IMR-90 (cell line): ENCODE measurements around the gene PDE11A. TPM values are rescaled to one million over a fixed set of nuclear protein-coding genes. Genes with fewer than 3 reads are reported as not detected.

Experiments
- ATAC-seq: fragments of 200-7000 bp; cut with Tn5 transposase; 2 replicates; pipeline ENCODE4 v1.9.1; 2020; ENCODE audit warnings: low read depth, mild to moderate bottlenecking, moderate library complexity
- BruUV-seq: library from RNA; stranded (reverse); fragments of 400-500 nt; replicated peaks from 2 replicates; lab custom pipeline; 2021; lab: Mats Ljungman, UMichigan
- CTCF ChIA-PET: fragments of 300-600 bp; formaldehyde crosslinking; extraction: SDS; loops from one replicate; lab custom pipeline; 2021; ENCODE audit warnings: antibody characterized with exemption; lab: Yijun Ruan, JAX
- POLR2A ChIA-PET: fragments of 300-600 bp; sonication (Branson Sonifier 250); formaldehyde crosslinking; loops from one replicate; lab custom pipeline; 2022; ENCODE audit warnings: antibody characterized with exemption; ENCODE audit not compliant: unreplicated experiment; lab: Charles Lee
- DNase-seq: peaks from one replicate; pipeline ENCODE4 v3.0.0; 2013
- H2AFZ ChIP-seq: replicated peaks from 2 replicates; pipeline ENCODE3; 2013; ENCODE audit warnings: low read length, mild to moderate bottlenecking; ENCODE audit not compliant: poor library complexity
- H2AK5ac ChIP-seq: 2 replicates; pipeline ENCODE4 v1.6.1; 2013; ENCODE audit warnings: low read depth, low read length, inconsistent platforms
- H2AK9ac ChIP-seq: replicated peaks from 2 replicates; pipeline ENCODE3; 2013; ENCODE audit warnings: mild to moderate bottlenecking, low read depth, low read length, moderate library complexity; ENCODE audit not compliant: poor library complexity
- H2BK120ac ChIP-seq: 2 replicates; pipeline ENCODE4 v1.6.1; 2013; ENCODE audit warnings: low read depth, low read length, inconsistent platforms
- H2BK15ac ChIP-seq: 3 replicates; pipeline ENCODE4 v1.6.1; 2013; ENCODE audit warnings: low read depth, low read length, inconsistent platforms
- H2BK20ac ChIP-seq: 2 replicates; pipeline ENCODE4 v1.6.1; 2013; ENCODE audit warnings: low read depth, mild to moderate bottlenecking, inconsistent platforms, low read length, moderate library complexity
- H2BK5ac ChIP-seq: 2 replicates; pipeline ENCODE4 v1.6.1; 2013; ENCODE audit warnings: mild to moderate bottlenecking, low read depth, low read length, inconsistent platforms; ENCODE audit not compliant: poor library complexity, severe bottlenecking
- H3K14ac ChIP-seq: replicated peaks from 2 replicates; pipeline ENCODE4 v1.6.1; 2013; ENCODE audit warnings: low read depth, low read length, inconsistent platforms
- H3K18ac ChIP-seq: 2 replicates; pipeline ENCODE4 v1.6.1; 2013; ENCODE audit warnings: low read depth, low read length, control low read depth
- H3K23ac ChIP-seq: 2 replicates; pipeline ENCODE4 v1.6.1; 2013; ENCODE audit warnings: low read depth, low read length, inconsistent platforms
- H3K27ac ChIP-seq: 2 replicates; pipeline ENCODE4 v1.5.1; 2013; ENCODE audit warnings: mild to moderate bottlenecking, control low read depth, low read length; ENCODE audit not compliant: insufficient read depth
- H3K27me3 ChIP-seq: 2 replicates; pipeline ENCODE4 v1.6.1; 2013; ENCODE audit warnings: low read length; ENCODE audit not compliant: control insufficient read depth, insufficient read depth
- H3K36me3 ChIP-seq: 2 replicates; pipeline ENCODE4 v1.6.1; 2013; ENCODE audit warnings: low read length, mixed read lengths; ENCODE audit not compliant: control insufficient read depth, insufficient read depth
- H3K4ac ChIP-seq: 2 replicates; pipeline ENCODE4 v1.6.1; 2013; ENCODE audit warnings: low read depth, low read length, inconsistent platforms
- H3K4me1 ChIP-seq: 2 replicates; pipeline ENCODE4 v1.6.1; 2013; ENCODE audit warnings: low read length, mixed read lengths; ENCODE audit not compliant: control insufficient read depth, insufficient read depth
- H3K4me2 ChIP-seq: 2 replicates; pipeline ENCODE4 v1.6.1; 2013; ENCODE audit warnings: low read depth, mild to moderate bottlenecking, control low read depth, low read length, moderate library complexity
- H3K4me3 ChIP-seq: 2 replicates; pipeline ENCODE4 v1.5.1; 2013; ENCODE audit warnings: low read depth, mild to moderate bottlenecking, control low read depth, low read length, moderate library complexity; ENCODE audit not compliant: insufficient read depth
- H3K56ac ChIP-seq: 2 replicates; pipeline ENCODE4 v1.6.1; 2013; ENCODE audit warnings: low read length, inconsistent platforms; ENCODE audit not compliant: insufficient read depth; ENCODE audit errors: extremely low read depth
- H3K79me1 ChIP-seq, 2 experiments: 2 replicates each; pipeline ENCODE4 v1.6.1; 2013; ENCODE audit warnings: low read length in 2 of 2, inconsistent platforms in 1 of 2, low read depth in 1 of 2
- H3K9ac ChIP-seq: 2 replicates; pipeline ENCODE4 v1.6.1; 2013; ENCODE audit warnings: low read depth, low read length, control low read depth
- H3K9me1 ChIP-seq: 2 replicates; pipeline ENCODE4 v1.6.1; 2013; ENCODE audit warnings: low read length, inconsistent platforms; ENCODE audit not compliant: insufficient read depth
- H3K9me3 ChIP-seq: 2 replicates; pipeline ENCODE4 v1.6.1; 2013; ENCODE audit warnings: low read length; ENCODE audit not compliant: control insufficient read depth, insufficient read depth
- H4K20me1 ChIP-seq: 2 replicates; pipeline ENCODE4 v1.6.1; 2013; ENCODE audit warnings: low read length, inconsistent platforms; ENCODE audit not compliant: insufficient read depth
- H4K5ac ChIP-seq: 2 replicates; pipeline ENCODE4 v1.6.1; 2013; ENCODE audit warnings: mild to moderate bottlenecking, low read depth, low read length, control low read depth
- H4K8ac ChIP-seq, 2 experiments: 2 replicates each; pipeline ENCODE4 v1.6.1; 2013; ENCODE audit warnings: low read depth in 2 of 2, low read length in 2 of 2, control low read depth in 1 of 2, inconsistent platforms in 1 of 2
- H4K91ac ChIP-seq: 2 replicates; pipeline ENCODE4 v1.6.1; 2013; ENCODE audit warnings: low read depth, low read length, inconsistent platforms; ENCODE audit not compliant: insufficient read depth
- BHLHE40 ChIP-seq: fragments of 150-350 bp; IDR thresholded peaks from 2 replicates; pipeline ENCODE4 v1.6.1; 2016; ENCODE audit warnings: mild to moderate bottlenecking, low read depth, low read length
- CEBPB ChIP-seq: IDR thresholded peaks from 2 replicates; pipeline ENCODE4 v1.6.1; 2012; ENCODE audit warnings: low read depth, low read length, improper control_type of control experiment
- CHD1 ChIP-seq: IDR thresholded peaks from 2 replicates; pipeline ENCODE4 v1.6.1; 2012; ENCODE audit warnings: low read depth, low read length, improper control_type of control experiment
- ELK1 ChIP-seq: fragments of 150-350 bp; IDR thresholded peaks from 2 replicates; pipeline ENCODE4 v1.6.1; 2016; ENCODE audit warnings: low read depth, mild to moderate bottlenecking, low read length, moderate library complexity, borderline replicate concordance
- FOS ChIP-seq: fragments of 150-350 bp; IDR thresholded peaks from 2 replicates; pipeline ENCODE4 v1.6.1; 2016; ENCODE audit warnings: low read depth, low read length
- MAFK ChIP-seq: IDR thresholded peaks from 2 replicates; pipeline ENCODE4 v1.6.1; 2012; ENCODE audit warnings: low read depth, low read length, improper control_type of control experiment
- MAZ ChIP-seq: IDR thresholded peaks from 2 replicates; pipeline ENCODE4 v1.6.1; 2012; ENCODE audit warnings: low read depth, mild to moderate bottlenecking, low read length, improper control_type of control experiment, moderate library complexity, borderline replicate concordance
- MXI1 ChIP-seq: IDR thresholded peaks from 2 replicates; pipeline ENCODE4 v1.6.1; 2012; ENCODE audit warnings: low read depth, mild to moderate bottlenecking, low read length, moderate library complexity, borderline replicate concordance
- NFE2L2 ChIP-seq: fragments of 150-350 bp; IDR thresholded peaks from 2 replicates; pipeline ENCODE4 v1.6.1; 2016; ENCODE audit warnings: low read depth, mild to moderate bottlenecking, low read length
- POLR2A ChIP-seq: IDR thresholded peaks from 2 replicates; pipeline ENCODE4 v1.6.1; 2012; ENCODE audit warnings: mild to moderate bottlenecking, low read depth, low read length
- RAD21 ChIP-seq: IDR thresholded peaks from 2 replicates; pipeline ENCODE4 v1.6.1; 2012; ENCODE audit warnings: low read length, improper control_type of control experiment
- RCOR1 ChIP-seq: IDR thresholded peaks from 2 replicates; pipeline ENCODE4 v1.6.1; 2012; ENCODE audit warnings: mild to moderate bottlenecking, low read length, improper control_type of control experiment; ENCODE audit not compliant: insufficient replicate concordance
- RFX5 ChIP-seq: IDR thresholded peaks from 2 replicates; pipeline ENCODE4 v1.8.0; 2012; ENCODE audit warnings: low read depth, mild to moderate bottlenecking, low read length, moderate library complexity
- SMC3 ChIP-seq: fragments of 150-350 bp; IDR thresholded peaks from 2 replicates; pipeline ENCODE4 v1.6.1; 2016; ENCODE audit warnings: low read depth, mild to moderate bottlenecking, antibody characterized with exemption, low read length, moderate library complexity
- USF2 ChIP-seq: fragments of 150-350 bp; IDR thresholded peaks from 2 replicates; pipeline ENCODE4 v1.6.1; 2017; ENCODE audit warnings: mild to moderate bottlenecking, antibody characterized with exemption, low read length, low read depth
- WGBS, 2 experiments: methylation state at CpG; one replicate each; pipeline versions ENCODE4 v1.1.5 to v1.1.7; 2013; ENCODE audit warnings: missing lambda C conversion rate in 2 of 2; ENCODE audit not compliant: insufficient read length in 1 of 2; ENCODE audit errors: extremely low coverage in 2 of 2; 5-methylcytosine and 5-hydroxymethylcytosine counted together
- dilution Hi-C: fragments of 300-500 bp; cut with HindIII; formaldehyde crosslinking; loops from one replicate; pipeline ENCODE4 v1.14.3; 2018; ENCODE audit warnings: low sequenced_read_pairs; ENCODE audit not compliant: unreplicated experiment
- in situ Hi-C: fragments of 300-500 bp; cut with MboI; formaldehyde crosslinking; loops from 3 replicates; pipeline ENCODE4 v1.14.3; 2019; ENCODE audit warnings: low sequenced_read_pairs, inconsistent platforms, mixed read lengths
- intact Hi-C: fragments of 100-400 bp; cut with micrococcal nuclease; formaldehyde crosslinking; loops from 2 replicates; pipeline ENCODE4 v1.10.0; 2022
- polyA plus RNA-seq, 3 experiments: library from polyadenylated mRNA; depleted of rRNA; stranded (reverse); fragments of >200 nt; gene quantifications; 2 replicates each; pipeline ENCODE4 v1.2.3, GENCODE V29; 2012; ENCODE audit warnings: low replicate concordance in 1 of 3
- total RNA-seq: library from RNA; depleted of rRNA; stranded (reverse); fragments of >200 nt; gene quantifications from 2 replicates; pipeline ENCODE4 v1.2.3, GENCODE V29; 2012
- TF ChIP-seq, protein P1 (sequence below): conservative IDR thresholded peaks from 2 replicates; pipeline ENCODE4 v1.5.1; 2012; ENCODE audit warnings: mild to moderate bottlenecking, low read depth, low read length, improper control_type of control experiment

PDE11A gene
- total and polyA plus RNA-seq, 2 of the 4 experiments (the other 2 are of a cell fraction): 0.21 to 0.72 TPM

DNA sequence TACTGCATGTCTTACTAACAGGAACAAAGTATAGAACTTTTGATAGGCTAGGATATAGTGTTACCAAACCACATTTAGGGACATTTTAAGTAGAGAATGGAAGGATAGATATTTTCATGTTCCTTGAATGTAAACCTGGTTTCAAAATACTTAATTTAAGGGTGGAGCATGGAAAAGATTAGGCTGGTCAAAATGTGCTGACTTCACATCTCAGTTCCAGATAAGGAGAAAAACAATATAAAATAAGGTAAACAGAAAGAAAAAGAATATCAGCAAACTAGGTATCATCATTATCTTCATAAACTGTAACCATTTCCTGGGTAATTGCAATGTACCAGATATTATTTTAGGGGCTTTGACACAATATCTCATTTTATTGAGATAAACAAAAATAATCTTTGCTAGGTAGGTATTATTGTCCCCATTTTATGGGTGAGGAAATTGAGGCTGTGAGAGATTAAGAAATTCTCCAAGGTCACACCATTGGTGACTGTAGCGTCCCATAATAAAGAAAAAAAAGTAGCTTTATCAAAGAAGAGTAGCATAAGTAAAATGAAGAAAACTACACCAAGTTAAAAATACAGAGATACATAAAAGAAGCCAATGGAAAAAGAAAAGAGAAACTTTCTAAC lies 3.6 kb downstream of the PDE11A start:
- H3K27me3 ChIP-seq: peaks cover 4% of the 10 kb centered on the region; the same call in 1 of the 2 replicates
- no peak overlapping the region for H2AK5ac ChIP-seq
- no peak overlapping the region for H4K5ac ChIP-seq
- no peak overlapping the region for H4K91ac ChIP-seq
- H3K23ac ChIP-seq: no peak overlapping the region
- dilution Hi-C loops: no loop called here
- no peak overlapping the region for H3K56ac ChIP-seq
- H3K9me3 ChIP-seq: no peaks in the 10 kb centered on the region
- no peak overlapping the region for H2BK5ac ChIP-seq
- H2AK9ac ChIP-seq: no peak overlapping the region
- H3K9me1 ChIP-seq: no peaks in the 10 kb centered on the region
- H3K14ac ChIP-seq: no peak overlapping the region
- in situ Hi-C loops: no loop called here
- CTCF ChIA-PET: no interaction called here
- BruUV-seq: no TSS peak
- H2BK20ac ChIP-seq: no peak overlapping the region
- H3K4ac ChIP-seq: no peak overlapping the region
- H2BK120ac ChIP-seq: no peak overlapping the region
- H2AFZ ChIP-seq: no peak overlapping the region
- H3K4me3 ChIP-seq: no peak overlapping the region
- no peaks in the 10 kb centered on the region for H4K20me1 ChIP-seq
- H3K79me1 ChIP-seq: no peaks in the 10 kb centered on the region
- H2BK15ac ChIP-seq: no peak overlapping the region
- intact Hi-C loops: no loop called here
- POLR2A ChIA-PET: no interaction called here
- DNase-seq (no peak), ATAC-seq (no peak)
- H3K36me3 ChIP-seq: no peaks in the 10 kb centered on the region
- TF ChIP-seq MAFK: no peak
- TF ChIP-seq RFX5: no peak
- TF ChIP-seq RCOR1: no peak
- no peak for TF ChIP-seq FOS
- no peak for TF ChIP-seq MXI1
- no peak for TF ChIP-seq MAZ
- no peak for TF ChIP-seq ELK1
- no peak for TF ChIP-seq USF2
- TF ChIP-seq NFE2L2: no peak
- no peak for TF ChIP-seq CHD1
- TF ChIP-seq CEBPB: no peak
- no peak for TF ChIP-seq POLR2A
- TF ChIP-seq RAD21: no peak
- TF ChIP-seq, protein P1, sequence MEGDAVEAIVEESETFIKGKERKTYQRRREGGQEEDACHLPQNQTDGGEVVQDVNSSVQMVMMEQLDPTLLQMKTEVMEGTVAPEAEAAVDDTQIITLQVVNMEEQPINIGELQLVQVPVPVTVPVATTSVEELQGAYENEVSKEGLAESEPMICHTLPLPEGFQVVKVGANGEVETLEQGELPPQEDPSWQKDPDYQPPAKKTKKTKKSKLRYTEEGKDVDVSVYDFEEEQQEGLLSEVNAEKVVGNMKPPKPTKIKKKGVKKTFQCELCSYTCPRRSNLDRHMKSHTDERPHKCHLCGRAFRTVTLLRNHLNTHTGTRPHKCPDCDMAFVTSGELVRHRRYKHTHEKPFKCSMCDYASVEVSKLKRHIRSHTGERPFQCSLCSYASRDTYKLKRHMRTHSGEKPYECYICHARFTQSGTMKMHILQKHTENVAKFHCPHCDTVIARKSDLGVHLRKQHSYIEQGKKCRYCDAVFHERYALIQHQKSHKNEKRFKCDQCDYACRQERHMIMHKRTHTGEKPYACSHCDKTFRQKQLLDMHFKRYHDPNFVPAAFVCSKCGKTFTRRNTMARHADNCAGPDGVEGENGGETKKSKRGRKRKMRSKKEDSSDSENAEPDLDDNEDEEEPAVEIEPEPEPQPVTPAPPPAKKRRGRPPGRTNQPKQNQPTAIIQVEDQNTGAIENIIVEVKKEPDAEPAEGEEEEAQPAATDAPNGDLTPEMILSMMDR: no peak
- TF ChIP-seq SMC3: no peak
- no peak for TF ChIP-seq BHLHE40
- H4K8ac ChIP-seq: no peak overlapping the region
- H3K27ac ChIP-seq: no peak overlapping the region
- H3K4me1 ChIP-seq: no peaks in the 10 kb centered on the region
- H3K9ac ChIP-seq: no peak overlapping the region
- WGBS, 2 experiments: no CpG with 5 or more reads among the region's 1 CpG
- no peak overlapping the region for H3K18ac ChIP-seq
- no peak overlapping the region for H3K4me2 ChIP-seq
